A549 (cell line): Measurements from ENCODE around the gene SAMD10. TPM values are rescaled to one million over a fixed set of nuclear protein-coding genes. Genes with fewer than 3 reads are reported as not detected.
A peak's percentile ranks its signal among the peaks of the same experiment; 100 is the strongest.

Experiments
- ATAC-seq, 2 experiments: fragments of 200-7000 bp in 1 of 2; fragments of >200 bp in 1 of 2; cut with Nextera tagmentation in 1 of 2; cut with Tn5 transposase in 1 of 2; 3 replicates each; pipeline versions ENCODE4 v1.8.0 to v1.9.1; 2018 to 2020; ENCODE audit warnings: mild to moderate bottlenecking in 1 of 2, moderate library complexity in 1 of 2
- CTCF ChIA-PET: fragments of 300-600 bp; sonication (Branson Sonifier 250); formaldehyde crosslinking; extraction: SDS; loops from one replicate; lab custom pipeline; 2021; ENCODE audit warnings: antibody characterized with exemption, inconsistent platforms; lab: Yijun Ruan, JAX
- POLR2A ChIA-PET: fragments of 350-600 bp; formaldehyde crosslinking; extraction: SDS; loops from one replicate; lab custom pipeline; 2021; ENCODE audit warnings: antibody characterized with exemption, inconsistent platforms; lab: Yijun Ruan, JAX
- DNase-seq, 2 experiments: peaks; one replicate each; pipeline versions ENCODE4 v3.0.0 to v3.0.0-alpha.2; 2011 to 2016; ENCODE audit warnings: low read depth in 1 of 2, low spot score in 1 of 2
- FAIRE-seq: peaks from 2 replicates; lab custom pipeline; 2011; peaks lifted over from hg19 to GRCh38; lab: Jason Lieb, UNC
- H3K27ac ChIP-seq, 2 experiments: fragments of >200 bp; sonication (Bioruptor Twin); formaldehyde crosslinking; 3 replicates each; pipeline ENCODE4 v1.5.1; 2016 to 2017
- H3K4me1 ChIP-seq: fragments of >200 bp; sonication (Bioruptor Twin); formaldehyde crosslinking; 3 replicates; pipeline ENCODE4 v1.6.1; 2016
- H3K4me2 ChIP-seq: fragments of >200 bp; sonication (Bioruptor Twin); formaldehyde crosslinking; 3 replicates; pipeline ENCODE4 v1.6.1; 2016
- H3K4me3 ChIP-seq: fragments of >200 bp; sonication (Bioruptor Twin); formaldehyde crosslinking; 3 replicates; pipeline ENCODE4 v1.5.1; 2016
- H3K9me3 ChIP-seq: fragments of >200 bp; sonication (Bioruptor Twin); formaldehyde crosslinking; 3 replicates; pipeline ENCODE4 v1.6.1; 2016
- BHLHE40 ChIP-seq: IDR thresholded peaks from 2 replicates; pipeline ENCODE4 v1.6.1; 2012; ENCODE audit warnings: low read depth, low read length, inconsistent platforms
- CBX8 ChIP-seq: fragments of 200-600 bp; sonication (generic); IDR thresholded peaks from 2 replicates; pipeline ENCODE4 v1.6.1; 2016
- CHD2 ChIP-seq: fragments of 150-350 bp; IDR thresholded peaks from 2 replicates; pipeline ENCODE4 v1.6.1; 2014; ENCODE audit warnings: low read length; ENCODE audit not compliant: partially characterized antibody
- EHMT2 ChIP-seq: fragments of 200-600 bp; sonication (generic); IDR thresholded peaks from 2 replicates; pipeline ENCODE4 v1.6.1; 2016; ENCODE audit warnings: antibody characterized with exemption, low read depth, mild to moderate bottlenecking, moderate library complexity
- FOSB ChIP-seq: fragments of 250-450 bp; sonication (Bioruptor Pico); IDR thresholded peaks from 2 replicates; pipeline ENCODE4 v1.5.0; 2020; ENCODE audit warnings: mild to moderate bottlenecking, moderate library complexity
- HEYL ChIP-seq: fragments of 250-450 bp; sonication (Bioruptor Pico); IDR thresholded peaks from 2 replicates; pipeline ENCODE4 v1.8.0; 2021; ENCODE audit warnings: mild to moderate bottlenecking, moderate library complexity
- HOXB13 ChIP-seq: fragments of 250-450 bp; sonication (Bioruptor Pico); IDR thresholded peaks from 2 replicates; pipeline ENCODE4 v1.5.0; 2020; ENCODE audit warnings: low read depth, mild to moderate bottlenecking, moderate library complexity
- JUN ChIP-seq, 2 experiments: fragments of >200 bp; sonication (Bioruptor Twin); formaldehyde crosslinking; IDR thresholded peaks; 2 replicates in 1 of 2; 3 replicates in 1 of 2; pipeline ENCODE4 v1.6.1; 2016 to 2017
- MAFK ChIP-seq: fragments of 450-650 bp; IDR thresholded peaks from 2 replicates; pipeline ENCODE4 v1.6.1; 2014; ENCODE audit not compliant: partially characterized antibody
- PHF8 ChIP-seq: fragments of 200-600 bp; sonication (generic); IDR thresholded peaks from 2 replicates; pipeline ENCODE4 v1.6.1; 2016; ENCODE audit warnings: low read depth, mild to moderate bottlenecking, antibody characterized with exemption, moderate library complexity, borderline replicate concordance
- POLR2A ChIP-seq: IDR thresholded peaks from 2 replicates; pipeline ENCODE4 v1.6.1; 2012; ENCODE audit warnings: mild to moderate bottlenecking, low read length
- POLR2AphosphoS2 ChIP-seq: conservative IDR thresholded peaks from 2 replicates; pipeline ENCODE4 v1.6.1; 2012; ENCODE audit warnings: low read length, improper control_type of control experiment, inconsistent platforms
- RAD21 ChIP-seq, 2 experiments: fragments of >200 bp in 1 of 2; sonication (Bioruptor Twin) in 1 of 2; formaldehyde crosslinking in 1 of 2; IDR thresholded peaks in 1 of 2; conservative IDR thresholded peaks in 1 of 2; 2 replicates in 1 of 2; 3 replicates in 1 of 2; pipeline ENCODE4 v1.6.1; 2012 to 2018; ENCODE audit warnings: inconsistent platforms in 1 of 2
- SMC3 ChIP-seq: fragments of >200 bp; sonication (Bioruptor Twin); formaldehyde crosslinking; IDR thresholded peaks from 3 replicates; pipeline ENCODE4 v1.6.1; 2018; ENCODE audit warnings: inconsistent platforms
- SREBF2 ChIP-seq: fragments of 450-650 bp; IDR thresholded peaks from 2 replicates; pipeline ENCODE4 v1.6.1; 2014; ENCODE audit warnings: mild to moderate bottlenecking, moderate library complexity
- ZFP36 ChIP-seq: fragments of 450-650 bp; IDR thresholded peaks from 2 replicates; pipeline ENCODE4 v1.6.1; 2014; ENCODE audit warnings: borderline replicate concordance; ENCODE audit not compliant: partially characterized antibody
- WGBS: methylation state at CpG from one replicate; pipeline ENCODE4 v1.1.6; 2017; ENCODE audit errors: missing lambda C conversion rate; 5-methylcytosine and 5-hydroxymethylcytosine counted together
- polyA plus RNA-seq, 4 experiments: library from polyadenylated mRNA; depleted of rRNA in 3 of 4; stranded (reverse); fragments of >200 nt; fragmentation: RNase III in 1 of 4; extraction: RNeasy Plus Mini Kit Qiagen cat#74134 plus additional on column Dnase treatment in 1 of 4; gene quantifications; 2 replicates in 3 of 4; 3 replicates in 1 of 4; pipeline ENCODE4 v1.2.3, GENCODE V29; 2011 to 2017
- TF ChIP-seq, protein P1 (sequence below): fragments of >200 bp; sonication (Bioruptor Twin); formaldehyde crosslinking; IDR thresholded peaks from 2 replicates; pipeline ENCODE4 v1.6.1; 2016
- TF ChIP-seq, protein P2 (sequence below): IDR thresholded peaks from 2 replicates; pipeline ENCODE4 v1.6.1; 2012
- TF ChIP-seq, protein P3 (sequence below): fragments of 250-450 bp; sonication (Bioruptor Pico); IDR thresholded peaks from 2 replicates; pipeline ENCODE4 v1.5.0; 2020; ENCODE audit warnings: low read depth, mild to moderate bottlenecking, moderate library complexity
- TF ChIP-seq, protein P4 (sequence below): fragments of 200-600 bp; sonication (generic); IDR thresholded peaks from 2 replicates; pipeline ENCODE4 v1.6.1; 2016; ENCODE audit warnings: antibody characterized with exemption, mild to moderate bottlenecking, moderate library complexity
- TF ChIP-seq, protein P5 (sequence below): IDR thresholded peaks from 2 replicates; pipeline ENCODE4 v1.6.1; 2012
- TF ChIP-seq, protein P6 (sequence below): IDR thresholded peaks from 2 replicates; pipeline ENCODE4 v1.6.1; 2012; ENCODE audit warnings: low read depth, borderline replicate concordance

Gene SAMD10
- polyA plus RNA-seq, 2 of the 4 experiments (the other 2 are of a cell fraction) = not detected

DNA sequence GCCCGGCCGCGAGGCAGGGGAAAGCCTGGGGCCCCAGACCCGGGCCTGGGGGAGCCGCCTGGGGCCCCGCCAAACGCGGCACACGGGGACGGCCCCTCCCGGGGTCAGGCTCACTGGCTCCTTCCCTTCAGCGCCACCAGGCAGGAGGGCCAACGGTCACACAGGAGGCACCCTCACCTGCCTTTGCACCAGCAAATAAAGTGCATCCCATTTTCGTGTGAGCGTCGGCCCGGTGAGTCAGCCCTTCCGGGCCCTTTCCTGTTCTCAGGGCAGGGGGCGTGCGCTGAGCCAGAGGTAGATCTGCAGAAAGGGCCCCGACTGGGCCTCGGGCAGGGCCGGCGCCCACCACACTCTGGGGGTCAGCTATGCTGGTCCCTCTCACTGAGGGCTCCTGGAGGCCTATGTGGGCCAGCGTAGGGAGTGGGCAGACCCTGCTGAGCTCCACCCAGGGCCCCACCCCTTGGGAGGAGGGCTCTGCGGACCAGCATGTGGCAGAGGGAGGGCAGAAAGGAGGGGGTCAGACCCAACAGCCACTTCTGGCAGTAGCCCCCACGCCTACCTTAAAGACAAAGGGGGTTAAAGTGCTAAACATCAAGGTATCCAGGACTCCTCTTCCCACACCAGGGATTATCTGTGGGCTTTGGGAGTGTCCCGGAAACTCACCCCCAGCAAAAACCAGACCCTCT lies 22.3 kb downstream of the SAMD10 start (continued):
- TF ChIP-seq HOXB13 (no peak), BHLHE40 (no peak), POLR2A (peak; percentile 62), HEYL (CRISPR knock-in tag) (no peak), SREBF2 (no peak), PHF8 (no peak; the same call in 1 of the 2 replicates), RAD21 (conservative IDR thresholded peaks at IDR 0.05 in 1 of 2, IDR thresholded peaks at IDR 0.05 in 1 of 2) (no peak), CBX8 (no peak), SMC3 (no peak), EHMT2 (no peak), POLR2AphosphoS2 (no peak), CHD2 (no peak), FOSB (CRISPR knock-in tag) (no peak), MAFK (no peak), ZFP36 (no peak)
- TF ChIP-seq, protein P1, sequence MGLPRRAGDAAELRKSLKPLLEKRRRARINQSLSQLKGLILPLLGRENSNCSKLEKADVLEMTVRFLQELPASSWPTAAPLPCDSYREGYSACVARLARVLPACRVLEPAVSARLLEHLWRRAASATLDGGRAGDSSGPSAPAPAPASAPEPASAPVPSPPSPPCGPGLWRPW = no peak
- TF ChIP-seq, protein P2, sequence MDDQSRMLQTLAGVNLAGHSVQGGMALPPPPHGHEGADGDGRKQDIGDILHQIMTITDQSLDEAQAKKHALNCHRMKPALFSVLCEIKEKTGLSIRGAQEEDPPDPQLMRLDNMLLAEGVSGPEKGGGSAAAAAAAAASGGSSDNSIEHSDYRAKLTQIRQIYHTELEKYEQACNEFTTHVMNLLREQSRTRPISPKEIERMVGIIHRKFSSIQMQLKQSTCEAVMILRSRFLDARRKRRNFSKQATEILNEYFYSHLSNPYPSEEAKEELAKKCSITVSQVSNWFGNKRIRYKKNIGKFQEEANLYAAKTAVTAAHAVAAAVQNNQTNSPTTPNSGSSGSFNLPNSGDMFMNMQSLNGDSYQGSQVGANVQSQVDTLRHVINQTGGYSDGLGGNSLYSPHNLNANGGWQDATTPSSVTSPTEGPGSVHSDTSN = 0 out of 2 replicates have a peak, but pooled peaks have one; percentile 69
- TF ChIP-seq, protein P3, sequence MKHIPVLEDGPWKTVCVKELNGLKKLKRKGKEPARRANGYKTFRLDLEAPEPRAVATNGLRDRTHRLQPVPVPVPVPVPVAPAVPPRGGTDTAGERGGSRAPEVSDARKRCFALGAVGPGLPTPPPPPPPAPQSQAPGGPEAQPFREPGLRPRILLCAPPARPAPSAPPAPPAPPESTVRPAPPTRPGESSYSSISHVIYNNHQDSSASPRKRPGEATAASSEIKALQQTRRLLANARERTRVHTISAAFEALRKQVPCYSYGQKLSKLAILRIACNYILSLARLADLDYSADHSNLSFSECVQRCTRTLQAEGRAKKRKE (CRISPR knock-in tag) = no peak
- TF ChIP-seq, protein P4, sequence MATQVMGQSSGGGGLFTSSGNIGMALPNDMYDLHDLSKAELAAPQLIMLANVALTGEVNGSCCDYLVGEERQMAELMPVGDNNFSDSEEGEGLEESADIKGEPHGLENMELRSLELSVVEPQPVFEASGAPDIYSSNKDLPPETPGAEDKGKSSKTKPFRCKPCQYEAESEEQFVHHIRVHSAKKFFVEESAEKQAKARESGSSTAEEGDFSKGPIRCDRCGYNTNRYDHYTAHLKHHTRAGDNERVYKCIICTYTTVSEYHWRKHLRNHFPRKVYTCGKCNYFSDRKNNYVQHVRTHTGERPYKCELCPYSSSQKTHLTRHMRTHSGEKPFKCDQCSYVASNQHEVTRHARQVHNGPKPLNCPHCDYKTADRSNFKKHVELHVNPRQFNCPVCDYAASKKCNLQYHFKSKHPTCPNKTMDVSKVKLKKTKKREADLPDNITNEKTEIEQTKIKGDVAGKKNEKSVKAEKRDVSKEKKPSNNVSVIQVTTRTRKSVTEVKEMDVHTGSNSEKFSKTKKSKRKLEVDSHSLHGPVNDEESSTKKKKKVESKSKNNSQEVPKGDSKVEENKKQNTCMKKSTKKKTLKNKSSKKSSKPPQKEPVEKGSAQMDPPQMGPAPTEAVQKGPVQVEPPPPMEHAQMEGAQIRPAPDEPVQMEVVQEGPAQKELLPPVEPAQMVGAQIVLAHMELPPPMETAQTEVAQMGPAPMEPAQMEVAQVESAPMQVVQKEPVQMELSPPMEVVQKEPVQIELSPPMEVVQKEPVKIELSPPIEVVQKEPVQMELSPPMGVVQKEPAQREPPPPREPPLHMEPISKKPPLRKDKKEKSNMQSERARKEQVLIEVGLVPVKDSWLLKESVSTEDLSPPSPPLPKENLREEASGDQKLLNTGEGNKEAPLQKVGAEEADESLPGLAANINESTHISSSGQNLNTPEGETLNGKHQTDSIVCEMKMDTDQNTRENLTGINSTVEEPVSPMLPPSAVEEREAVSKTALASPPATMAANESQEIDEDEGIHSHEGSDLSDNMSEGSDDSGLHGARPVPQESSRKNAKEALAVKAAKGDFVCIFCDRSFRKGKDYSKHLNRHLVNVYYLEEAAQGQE = no peak

DNA sequence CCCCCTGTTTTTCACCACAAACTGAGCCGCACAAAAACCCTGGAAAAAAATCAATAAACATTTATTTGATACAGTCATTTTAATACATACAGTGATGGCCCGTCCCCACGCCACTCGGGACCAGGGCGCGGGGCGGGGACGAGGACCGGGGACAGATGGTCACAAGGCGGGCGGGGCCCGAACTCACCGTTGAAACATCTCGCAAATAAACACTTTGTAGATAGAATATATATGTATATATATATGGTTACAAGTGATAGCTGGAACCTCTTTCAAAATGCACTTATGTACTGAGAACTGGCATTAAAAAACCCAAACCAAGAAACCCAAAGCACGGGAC lies 22.8 kb downstream of the SAMD10 start:
- TF ChIP-seq HOXB13 = no peak
- TF ChIP-seq JUN (IDR thresholded peaks at IDR 0.05) = peak in 1 of 2 experiments; percentile 40; a peak in 1 of 5 replicates
- 0 out of 2 replicates have a peak, but pooled peaks have one; percentile 34 for TF ChIP-seq BHLHE40
- TF ChIP-seq, protein P5, sequence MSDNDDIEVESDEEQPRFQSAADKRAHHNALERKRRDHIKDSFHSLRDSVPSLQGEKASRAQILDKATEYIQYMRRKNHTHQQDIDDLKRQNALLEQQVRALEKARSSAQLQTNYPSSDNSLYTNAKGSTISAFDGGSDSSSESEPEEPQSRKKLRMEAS = no peak
- TF ChIP-seq, protein P6, sequence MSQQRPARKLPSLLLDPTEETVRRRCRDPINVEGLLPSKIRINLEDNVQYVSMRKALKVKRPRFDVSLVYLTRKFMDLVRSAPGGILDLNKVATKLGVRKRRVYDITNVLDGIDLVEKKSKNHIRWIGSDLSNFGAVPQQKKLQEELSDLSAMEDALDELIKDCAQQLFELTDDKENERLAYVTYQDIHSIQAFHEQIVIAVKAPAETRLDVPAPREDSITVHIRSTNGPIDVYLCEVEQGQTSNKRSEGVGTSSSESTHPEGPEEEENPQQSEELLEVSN = no peak
- no peak for FAIRE-seq
- H3K4me1 ChIP-seq = peaks cover 31% of the 10 kb centered on the region
- CTCF ChIA-PET = interaction anchor here (0.9 to 2.4 kb wide), 8 partner anchors 10 to 419 kb away, joined by 3 to 20 read pairs (median 4); partner anchors contain the start of gene PTK6
- peak overlapping the region; percentile 83 for H3K4me2 ChIP-seq
- ATAC-seq = peak in 1 of 2 experiments; percentile 3; a peak in 4 of 6 replicates
- peak overlapping the region; percentile 76 to 94 for H3K27ac ChIP-seq
- 1% methylated on average over 14 of the region's 15 CpGs for WGBS
- H3K4me3 ChIP-seq = peak overlapping the region; percentile 70
- POLR2A ChIA-PET = interaction anchor here (0.5 to 1.4 kb wide), 11 partner anchors 10 to 436 kb away, joined by 3 to 6 read pairs (median 5); partner anchors contain the start of genes ARFRP1, PRPF6, TPD52L2 and ZGPAT
- H3K9me3 ChIP-seq = no peaks in the 10 kb centered on the region
- no peak for DNase-seq
